ENCODE data around the gene RANBP17. TPM values are rescaled to one million over a fixed set of nuclear protein-coding genes. Genes with fewer than 3 reads are reported as not detected.

The RANBP17 gene
- total and polyA plus RNA-seq, 2 experiments from 2014 or later, result 43.8 to 53.1 TPM

DNA sequence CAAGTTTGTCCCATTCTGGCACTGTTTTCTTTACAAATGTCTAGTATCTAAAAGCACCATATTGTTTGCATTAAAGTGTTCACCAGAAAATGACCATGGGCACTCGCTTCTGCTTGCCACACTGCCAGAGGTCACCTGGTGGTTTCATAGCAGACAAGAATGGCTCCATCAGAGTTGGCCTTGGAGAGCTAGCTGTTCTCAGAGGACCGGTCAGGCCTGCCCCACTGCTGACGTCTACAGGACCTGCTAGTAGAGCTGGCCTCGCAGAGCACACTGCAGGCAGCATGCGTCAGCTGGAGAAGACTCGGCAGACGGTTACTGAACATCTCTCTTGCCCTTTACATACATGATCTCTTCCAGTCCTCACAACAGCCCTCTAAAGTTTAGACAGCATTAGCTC lies 438.5 kb downstream of the RANBP17 start (continued):
- TF ChIP-seq ETS1 (IDR thresholded peaks at IDR 0.05) (no peak), JUNB (IDR thresholded peaks at IDR 0.05; ENCODE audit: unreplicated experiment) (no peak), CREB1 (CRISPR knock-in tag; IDR thresholded peaks at IDR 0.05; ENCODE audit: low read depth) (no peak)

DNA sequence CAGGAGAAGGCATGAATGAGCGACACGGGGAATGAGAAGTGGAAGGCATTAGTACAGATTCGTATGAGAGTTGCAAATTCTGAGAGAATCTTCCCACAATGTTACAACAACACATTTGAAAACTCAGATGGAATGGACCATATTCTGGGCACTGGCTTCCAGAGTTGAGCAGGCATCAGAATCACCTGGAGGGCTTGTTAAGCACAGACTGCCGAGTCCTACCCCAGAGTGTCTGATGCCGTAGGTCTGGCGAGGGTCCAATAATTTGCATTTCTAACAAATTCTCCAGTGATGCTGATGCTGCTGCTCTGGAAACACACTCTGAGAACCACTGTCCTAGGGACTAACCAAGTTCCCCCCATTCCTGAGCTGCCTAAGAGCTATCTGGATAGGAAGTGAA lies 444.3 kb downstream of the RANBP17 start:
- Histone ChIP-seq H2AFZ (no peak overlapping the region), H3K4me1 (ENCODE audit: insufficient read depth) (peaks cover 20% of the 10 kb centered on the region; the same call in 1 of the 2 replicates), H4K20me1 (replicated peaks; ENCODE audit: insufficient read depth) (peaks cover 11% of the 10 kb centered on the region; the same call in 1 of the 2 replicates), H3K27me3 (ENCODE audit: insufficient read depth) (peaks cover 97% of the 10 kb centered on the region), H3K9me2 (ENCODE audit: insufficient read depth) (no peaks in the 10 kb centered on the region), H3K4me2 (no peak overlapping the region), H3F3A (replicated peaks; ENCODE audit: low read depth) (no peaks in the 10 kb centered on the region), H3K27ac (ENCODE audit: low read depth) (no peak overlapping the region), H3K4me3 (no peak overlapping the region), H3K79me2 (replicated peaks; ENCODE audit: insufficient read depth) (no peaks in the 10 kb centered on the region), H3K36me3 (ENCODE audit: insufficient read depth) (no peaks in the 10 kb centered on the region)
- Mint-ChIP-seq H3K4me3 (no peak overlapping the region), H3K9me3 (no peaks in the 10 kb centered on the region; the same call in 2 of the 3 replicates), H3K36me3 (ENCODE audit: low read depth) (no peaks in the 10 kb centered on the region; the same call in 2 of the 3 replicates), H3K27ac (no peak overlapping the region), H3K4me1 (peaks cover 22% of the 10 kb centered on the region), H3K27me3 (ENCODE audit: insufficient read depth, low read depth, poor library complexity) (peaks cover 91% of the 10 kb centered on the region)
- DNase-seq (ENCODE audit: low spot score) (no peak), ATAC-seq (no peak)
- TF ChIP-seq ZNF114 (CRISPR knock-in tag; IDR thresholded peaks at IDR 0.05) (no peak), EZH2phosphoT487 (IDR thresholded peaks at IDR 0.05; ENCODE audit: unreplicated experiment) (no peak), POLR2AphosphoS5 (IDR thresholded peaks at IDR 0.05; ENCODE audit: low read depth) (no peak), JUNB (IDR thresholded peaks at IDR 0.05; ENCODE audit: unreplicated experiment) (no peak), REST (IDR thresholded peaks at IDR 0.05; ENCODE audit: unreplicated experiment) (no peak), STAT1 (IDR thresholded peaks at IDR 0.05; ENCODE audit: unreplicated experiment) (no peak), ETS1 (IDR thresholded peaks at IDR 0.05) (no peak), ZNF331 (CRISPR knock-in tag; IDR thresholded peaks at IDR 0.05; ENCODE audit: low read depth) (no peak), ZNF462 (CRISPR knock-in tag; IDR thresholded peaks at IDR 0.05) (no peak)
- TF ChIP-seq, protein P1, sequence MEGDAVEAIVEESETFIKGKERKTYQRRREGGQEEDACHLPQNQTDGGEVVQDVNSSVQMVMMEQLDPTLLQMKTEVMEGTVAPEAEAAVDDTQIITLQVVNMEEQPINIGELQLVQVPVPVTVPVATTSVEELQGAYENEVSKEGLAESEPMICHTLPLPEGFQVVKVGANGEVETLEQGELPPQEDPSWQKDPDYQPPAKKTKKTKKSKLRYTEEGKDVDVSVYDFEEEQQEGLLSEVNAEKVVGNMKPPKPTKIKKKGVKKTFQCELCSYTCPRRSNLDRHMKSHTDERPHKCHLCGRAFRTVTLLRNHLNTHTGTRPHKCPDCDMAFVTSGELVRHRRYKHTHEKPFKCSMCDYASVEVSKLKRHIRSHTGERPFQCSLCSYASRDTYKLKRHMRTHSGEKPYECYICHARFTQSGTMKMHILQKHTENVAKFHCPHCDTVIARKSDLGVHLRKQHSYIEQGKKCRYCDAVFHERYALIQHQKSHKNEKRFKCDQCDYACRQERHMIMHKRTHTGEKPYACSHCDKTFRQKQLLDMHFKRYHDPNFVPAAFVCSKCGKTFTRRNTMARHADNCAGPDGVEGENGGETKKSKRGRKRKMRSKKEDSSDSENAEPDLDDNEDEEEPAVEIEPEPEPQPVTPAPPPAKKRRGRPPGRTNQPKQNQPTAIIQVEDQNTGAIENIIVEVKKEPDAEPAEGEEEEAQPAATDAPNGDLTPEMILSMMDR (conservative IDR thresholded peaks at IDR 0.05; ENCODE audit: low read depth in 2 of 2), result no peak

Measured in GM23338 (cell line).